NCI-H1694 treated with DMSO at 0.1 percent for 48 hours (cell line): Measurements from ENCODE around the gene ETV6.

ENCODE experiments used
- DNase-seq: peaks from one replicate; lab custom pipeline; 2025; lab: John Stamatoyannopoulos, UW

Gene ETV6

DNA sequence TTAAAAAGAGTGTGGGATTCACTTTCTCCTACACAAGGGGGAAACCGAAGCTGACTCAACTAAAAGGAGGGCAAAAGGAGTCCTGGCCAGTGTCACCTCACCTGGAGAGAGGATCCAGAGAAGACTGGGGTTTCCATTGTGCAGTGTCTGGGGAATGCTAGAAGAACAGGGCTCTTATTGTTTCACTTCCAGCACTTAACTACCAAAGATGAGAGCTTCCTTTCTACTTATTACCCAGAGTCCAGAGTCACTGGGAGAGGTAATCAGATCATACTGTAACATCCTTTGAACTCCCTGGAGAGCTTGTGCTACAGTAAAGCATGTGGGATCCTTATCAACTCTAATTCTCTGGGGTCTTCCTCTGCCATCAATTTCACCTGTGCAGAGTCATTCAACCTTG is 272.9 kb downstream of the ETV6 start:
- DNase-seq: no peak

DNA sequence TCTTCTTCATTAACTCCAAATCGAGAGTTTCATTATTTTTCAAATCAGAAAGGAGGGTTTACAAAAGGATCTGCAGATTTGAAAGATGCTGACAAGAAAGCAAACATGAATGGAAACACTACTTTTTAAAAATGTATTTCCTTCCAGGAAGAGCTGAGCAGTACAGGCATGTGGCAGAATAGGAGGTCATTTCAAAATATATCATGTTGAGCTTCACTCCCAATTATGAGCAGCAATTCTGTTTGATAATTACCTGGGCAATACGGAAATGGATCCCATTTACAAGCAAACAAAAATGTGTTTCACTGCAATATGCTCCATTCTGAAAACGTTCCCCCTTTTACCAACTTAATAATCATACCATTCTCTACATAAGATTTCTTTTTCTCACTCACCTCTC is 273.6 kb downstream of the ETV6 start:
- no peak for DNase-seq

DNA sequence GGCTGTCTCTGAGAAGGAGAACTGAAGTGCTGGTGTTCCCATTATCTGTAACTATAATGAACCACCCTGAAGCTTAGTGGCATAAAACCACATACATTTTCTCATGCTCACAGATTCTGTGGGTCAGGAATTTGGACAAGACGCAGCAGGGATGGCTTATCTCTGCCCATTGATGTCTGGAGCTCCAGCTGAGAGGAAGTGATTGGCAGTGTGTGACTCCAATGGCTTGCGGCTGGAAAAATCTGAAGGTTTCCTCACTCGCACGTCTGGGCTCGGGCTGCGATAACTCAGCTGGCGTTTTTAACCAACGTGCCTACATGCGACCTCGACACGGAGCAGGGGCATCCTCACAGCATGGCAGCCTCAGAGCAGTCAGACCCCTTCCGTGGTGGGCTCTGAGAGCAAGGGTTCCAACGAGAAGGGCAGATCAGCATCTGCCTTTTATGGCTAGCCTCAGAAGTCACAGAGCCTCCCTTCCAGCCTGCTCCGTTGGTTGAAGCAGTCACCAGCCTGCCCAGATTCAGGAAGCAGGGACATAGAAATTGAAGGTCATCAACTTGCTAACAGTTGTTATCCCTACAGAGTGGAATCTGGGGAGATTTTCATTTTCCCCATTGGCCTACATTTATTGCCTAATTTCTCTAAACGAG is 277.9 kb downstream of the ETV6 start:
- DNase-seq: no peak

DNA sequence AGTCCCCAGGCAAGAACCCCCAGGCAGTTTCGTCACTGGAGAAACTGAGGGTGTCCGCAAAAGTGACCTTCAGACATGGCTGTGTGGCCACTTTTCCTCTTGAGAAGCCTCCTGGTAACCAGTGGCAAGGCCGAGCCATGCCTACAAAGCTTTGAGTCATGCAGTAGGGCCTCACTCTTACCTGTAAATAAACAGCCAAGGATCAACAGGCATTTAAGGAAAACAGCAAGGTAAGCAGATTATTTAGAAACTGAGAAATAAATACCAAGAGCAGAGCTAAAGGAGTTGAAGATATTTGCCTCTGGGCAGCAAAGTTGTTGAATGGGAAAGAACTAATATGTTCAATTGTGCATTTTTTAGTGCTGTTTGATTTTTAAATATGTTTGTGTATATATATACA is 280.2 kb downstream of the ETV6 start:
- DNase-seq: no peak

- no peak for DNase-seq
Measured at GRCh38 chr12:11939223-11939622, 289.7 kb downstream of the ETV6 start.

GRCh38 chr12:11941606-11942337 is 292.3 kb downstream of the ETV6 start:
- DNase-seq: peak; percentile 90

DNA sequence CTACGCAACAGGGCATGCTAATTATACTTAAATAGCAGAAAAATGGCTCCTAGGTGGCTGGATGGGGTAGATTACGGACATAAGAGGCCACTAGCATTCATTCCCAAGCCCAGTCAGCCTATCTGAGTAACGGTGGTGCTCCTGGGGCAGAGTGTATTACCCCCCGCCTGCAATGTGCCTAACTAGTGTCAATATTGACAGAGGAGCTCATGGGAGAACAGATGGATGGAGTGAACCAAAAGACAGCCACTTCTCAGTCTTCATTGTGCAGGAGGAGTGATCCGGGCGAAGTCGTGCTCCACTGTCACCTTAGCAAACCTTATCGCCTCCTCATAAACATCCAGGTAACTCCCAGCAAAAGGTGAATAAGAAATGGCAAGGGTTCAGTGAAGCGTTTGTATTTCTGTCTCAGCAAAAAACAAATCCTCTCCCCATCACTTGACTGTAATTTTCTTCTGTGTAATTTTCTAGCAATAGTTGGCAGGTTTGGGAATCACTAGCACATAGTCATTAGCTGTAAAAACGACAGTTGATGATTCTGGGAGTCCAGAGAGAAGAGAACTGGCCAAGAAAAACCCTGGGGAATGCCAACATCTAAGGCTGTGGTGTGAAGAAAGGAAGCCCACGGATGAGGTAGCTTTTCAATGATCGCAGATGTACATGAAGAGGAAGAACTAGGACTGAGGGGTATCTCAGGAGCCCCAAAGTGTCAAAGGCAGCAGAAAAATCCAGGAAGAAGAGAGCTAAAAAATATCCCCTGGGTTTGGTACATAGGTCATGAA is 294.6 kb downstream of the ETV6 start:
- DNase-seq: peak; percentile 90
